Peyer's patch (tissue), 4 donors: ENCODE data around the gene OPTN.

Experiments used
- POLR2A ChIP-seq, 2 donors: fragments of 450-650 bp; IDR thresholded peaks; one replicate each; pipeline ENCODE4 v1.5.1; 2017; ENCODE audit warnings: antibody characterized with exemption in 2 of 2, mild to moderate bottlenecking in 2 of 2, moderate library complexity in 2 of 2
- TF ChIP-seq, protein P1 (sequence below), 6 experiments: fragments of 450-650 bp in 4 of 6; fragments of 200-600 bp in 2 of 6; sonication (generic) in 1 of 6; IDR thresholded peaks; one replicate each; pipeline ENCODE4 v1.5.1; 2017 to 2019; ENCODE audit warnings: antibody characterized with exemption in 6 of 6, mild to moderate bottlenecking in 3 of 6, moderate library complexity in 1 of 6

DNA sequence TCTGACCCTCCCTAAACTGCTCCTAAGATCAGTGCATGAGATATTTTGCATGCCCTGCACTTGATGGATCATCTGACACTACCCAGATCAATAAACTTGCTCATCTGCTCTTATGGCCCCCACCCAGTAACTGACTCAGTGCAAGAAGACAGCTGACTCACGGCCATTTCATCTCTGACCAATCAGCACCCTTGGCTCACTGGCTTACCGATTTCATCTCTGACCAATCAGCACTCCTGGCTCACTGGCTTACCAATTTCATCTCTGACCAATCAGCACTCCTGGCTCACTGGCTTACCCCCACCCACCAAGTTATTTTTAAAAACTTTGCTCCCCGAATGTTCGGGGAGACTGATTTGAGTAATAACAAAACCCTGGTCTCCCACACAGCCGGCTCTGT, 37.2 kb upstream of the OPTN start:
- TF ChIP-seq, protein P1, sequence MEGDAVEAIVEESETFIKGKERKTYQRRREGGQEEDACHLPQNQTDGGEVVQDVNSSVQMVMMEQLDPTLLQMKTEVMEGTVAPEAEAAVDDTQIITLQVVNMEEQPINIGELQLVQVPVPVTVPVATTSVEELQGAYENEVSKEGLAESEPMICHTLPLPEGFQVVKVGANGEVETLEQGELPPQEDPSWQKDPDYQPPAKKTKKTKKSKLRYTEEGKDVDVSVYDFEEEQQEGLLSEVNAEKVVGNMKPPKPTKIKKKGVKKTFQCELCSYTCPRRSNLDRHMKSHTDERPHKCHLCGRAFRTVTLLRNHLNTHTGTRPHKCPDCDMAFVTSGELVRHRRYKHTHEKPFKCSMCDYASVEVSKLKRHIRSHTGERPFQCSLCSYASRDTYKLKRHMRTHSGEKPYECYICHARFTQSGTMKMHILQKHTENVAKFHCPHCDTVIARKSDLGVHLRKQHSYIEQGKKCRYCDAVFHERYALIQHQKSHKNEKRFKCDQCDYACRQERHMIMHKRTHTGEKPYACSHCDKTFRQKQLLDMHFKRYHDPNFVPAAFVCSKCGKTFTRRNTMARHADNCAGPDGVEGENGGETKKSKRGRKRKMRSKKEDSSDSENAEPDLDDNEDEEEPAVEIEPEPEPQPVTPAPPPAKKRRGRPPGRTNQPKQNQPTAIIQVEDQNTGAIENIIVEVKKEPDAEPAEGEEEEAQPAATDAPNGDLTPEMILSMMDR (IDR thresholded peaks at IDR 0.05), result no peak
- TF ChIP-seq POLR2A (IDR thresholded peaks at IDR 0.05), result no peak
